Trophoblast cell (in vitro differentiated cells and primary cell): ENCODE data around the gene FAM89A.
"Not testable (repeated sequence)": the region's sequence is repeated elsewhere in the genome, so short reads cannot be mapped to it uniquely, and the experiment has no call there.

Source experiments
- DNase-seq, 2 donors: peaks; one replicate each; pipeline ENCODE4 v3.0.0-alpha.2; 2016
- H2AFZ ChIP-seq: 2 replicates; pipeline ENCODE4 v1.6.1; 2013; ENCODE audit warnings: low read length, moderate library complexity, mild to moderate bottlenecking; ENCODE audit not compliant: insufficient read depth, poor library complexity
- H2AK5ac ChIP-seq: 2 replicates; pipeline ENCODE4 v1.6.1; 2013; ENCODE audit warnings: mild to moderate bottlenecking, low read length
- H2BK120ac ChIP-seq: 2 replicates; pipeline ENCODE4 v1.6.1; 2013; ENCODE audit warnings: low read length, mild to moderate bottlenecking, moderate library complexity; ENCODE audit not compliant: insufficient read depth, poor library complexity
- H2BK12ac ChIP-seq: 2 replicates; pipeline ENCODE4 v1.6.1; 2013; ENCODE audit warnings: mild to moderate bottlenecking, low read length, moderate library complexity
- H2BK5ac ChIP-seq: 2 replicates; pipeline ENCODE4 v1.6.1; 2013; ENCODE audit warnings: low read length, low read depth, moderate library complexity, mild to moderate bottlenecking; ENCODE audit not compliant: poor library complexity
- H3K14ac ChIP-seq: 2 replicates; pipeline ENCODE4 v1.6.1; 2013; ENCODE audit warnings: mild to moderate bottlenecking, low read length
- H3K18ac ChIP-seq: 2 replicates; pipeline ENCODE4 v1.6.1; 2013; ENCODE audit warnings: mild to moderate bottlenecking, low read length
- H3K23ac ChIP-seq: 2 replicates; pipeline ENCODE4 v1.6.1; 2013; ENCODE audit warnings: low read length
- H3K27ac ChIP-seq: 2 replicates; pipeline ENCODE4 v1.5.1; 2013; ENCODE audit warnings: low read depth, mild to moderate bottlenecking, inconsistent platforms, low read length, moderate library complexity
- H3K27me3 ChIP-seq: 2 replicates; pipeline ENCODE4 v1.6.1; 2013; ENCODE audit warnings: inconsistent platforms, mild to moderate bottlenecking, low read length, moderate library complexity; ENCODE audit not compliant: insufficient read depth
- H3K36me3 ChIP-seq, 2 experiments: 1 replicate in 1 of 2; 2 replicates in 1 of 2; pipeline ENCODE4 v1.6.1; 2013; ENCODE audit warnings: low read length in 2 of 2, mild to moderate bottlenecking in 2 of 2, moderate library complexity in 1 of 2; ENCODE audit not compliant: insufficient read depth in 2 of 2, control insufficient read depth in 1 of 2
- H3K4ac ChIP-seq: 2 replicates; pipeline ENCODE4 v1.6.1; 2013; ENCODE audit warnings: low read depth, mild to moderate bottlenecking, low read length, moderate library complexity
- H3K4me1 ChIP-seq, 2 experiments: 1 replicate in 1 of 2; 2 replicates in 1 of 2; pipeline ENCODE4 v1.6.1; 2013; ENCODE audit warnings: low read length in 2 of 2, mild to moderate bottlenecking in 2 of 2, moderate library complexity in 1 of 2; ENCODE audit not compliant: insufficient read depth in 2 of 2, control insufficient read depth in 1 of 2
- H3K4me2 ChIP-seq: 2 replicates; pipeline ENCODE4 v1.6.1; 2013; ENCODE audit warnings: inconsistent platforms, mild to moderate bottlenecking, low read length, moderate library complexity
- H3K4me3 ChIP-seq: 2 replicates; pipeline ENCODE4 v1.5.1; 2013; ENCODE audit warnings: mild to moderate bottlenecking, low read depth, low read length, inconsistent platforms
- H3K79me1 ChIP-seq: one replicate; pipeline ENCODE4 v1.6.1; 2013; ENCODE audit warnings: low read length
- H3K79me2 ChIP-seq: 2 replicates; pipeline ENCODE4 v1.6.1; 2013; ENCODE audit warnings: low read length, mild to moderate bottlenecking; ENCODE audit not compliant: control insufficient read depth, insufficient read depth, poor library complexity
- H3K9ac ChIP-seq: 2 replicates; pipeline ENCODE4 v1.6.1; 2013; ENCODE audit warnings: mild to moderate bottlenecking, low read length
- H3K9me3 ChIP-seq: 2 replicates; pipeline ENCODE4 v1.6.1; 2013; ENCODE audit warnings: low read depth, mild to moderate bottlenecking, control low read depth, inconsistent platforms, low read length; ENCODE audit not compliant: insufficient read depth
- H4K12ac ChIP-seq: 2 replicates; pipeline ENCODE4 v1.6.1; 2013; ENCODE audit warnings: low read depth, mild to moderate bottlenecking, low read length, moderate library complexity
- H4K8ac ChIP-seq: 2 replicates; pipeline ENCODE4 v1.6.1; 2013; ENCODE audit warnings: low read depth, mild to moderate bottlenecking, low read length, moderate library complexity
- H4K91ac ChIP-seq: one replicate; pipeline ENCODE4 v1.6.1; 2013; ENCODE audit warnings: low read depth, mild to moderate bottlenecking, low read length, moderate library complexity
- WGBS: extraction: QIAGEN DNeasy Blood & Tissue Kit; methylation state at CpG from one replicate; pipeline ENCODE4 v1.1.7; 2013; ENCODE audit warnings: missing lambda C conversion rate; ENCODE audit not compliant: insufficient read length, insufficient coverage; ENCODE audit errors: extremely low coverage; 5-methylcytosine and 5-hydroxymethylcytosine counted together

The FAM89A gene

DNA sequence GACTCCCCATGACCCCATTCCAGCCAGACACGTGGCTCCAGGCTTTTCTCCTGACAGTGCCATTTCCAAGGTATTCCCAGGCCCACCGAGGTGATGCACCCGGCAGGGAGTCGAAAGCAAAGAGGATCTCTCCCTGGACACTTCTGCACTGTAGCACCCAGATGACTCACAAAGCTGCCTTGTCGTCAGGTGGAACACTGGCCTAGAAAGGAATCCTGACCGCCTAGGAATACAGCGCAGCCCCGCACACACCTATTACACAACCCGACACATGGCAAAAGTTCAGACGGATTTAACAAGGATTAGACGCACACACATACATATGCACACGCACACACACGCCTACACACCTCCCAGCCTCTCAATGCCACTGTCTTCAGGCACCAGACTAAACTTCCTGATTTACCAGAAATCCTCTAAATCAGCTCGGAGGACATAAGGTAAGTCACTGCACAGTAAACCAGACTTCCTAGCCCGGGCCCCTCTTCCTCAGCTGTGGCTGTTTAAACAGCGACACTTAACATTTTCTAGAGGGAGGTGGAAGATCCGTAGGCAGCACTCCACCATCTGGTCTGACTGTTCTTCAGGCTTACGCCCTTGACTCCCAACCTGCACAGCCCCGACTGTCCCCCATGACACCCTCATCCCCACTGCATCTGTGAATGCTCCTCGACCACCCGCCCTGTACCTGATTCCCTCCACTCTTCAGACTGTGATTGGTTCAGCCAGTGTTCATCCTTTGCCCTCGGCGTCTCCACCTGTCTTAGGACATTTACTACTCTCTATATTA, 12.7 kb downstream of the FAM89A start:
- no peaks in the 10 kb centered on the region for H3K79me2 ChIP-seq
- H3K79me1 ChIP-seq, result no peaks in the 10 kb centered on the region
- H3K4me1 ChIP-seq, result peaks cover 17 to 29% of the 10 kb centered on the region in 2 experiments
- H3K23ac ChIP-seq, result no peak overlapping the region
- H3K9ac ChIP-seq, result no peak overlapping the region
- no peak overlapping the region for H2AFZ ChIP-seq
- peak overlapping the region; percentile 24 for H3K4me2 ChIP-seq
- H2AK5ac ChIP-seq, result no peak overlapping the region
- DNase-seq, result peak; percentile 87 to 90
- no peaks in the 10 kb centered on the region for H3K27me3 ChIP-seq
- peaks cover 2% of the 10 kb centered on the region for H3K9me3 ChIP-seq
- peak overlapping the region; percentile 5 for H2BK5ac ChIP-seq
- no peak overlapping the region for H3K4ac ChIP-seq
- peaks cover 5 to 10% of the 10 kb centered on the region in 2 experiments for H3K36me3 ChIP-seq
- no peak overlapping the region for H4K8ac ChIP-seq
- no peak overlapping the region for H4K12ac ChIP-seq
- H3K14ac ChIP-seq, result no peak overlapping the region
- H4K91ac ChIP-seq, result peak overlapping the region; percentile 13
- H3K4me3 ChIP-seq, result peak overlapping the region; percentile 8
- H3K27ac ChIP-seq, result peak overlapping the region; percentile 35
- WGBS, result no CpG with 5 or more reads among the region's 23 CpGs
- H2BK12ac ChIP-seq, result no peak overlapping the region
- H3K18ac ChIP-seq, result peak overlapping the region; percentile 8
- H2BK120ac ChIP-seq, result no peak overlapping the region

DNA sequence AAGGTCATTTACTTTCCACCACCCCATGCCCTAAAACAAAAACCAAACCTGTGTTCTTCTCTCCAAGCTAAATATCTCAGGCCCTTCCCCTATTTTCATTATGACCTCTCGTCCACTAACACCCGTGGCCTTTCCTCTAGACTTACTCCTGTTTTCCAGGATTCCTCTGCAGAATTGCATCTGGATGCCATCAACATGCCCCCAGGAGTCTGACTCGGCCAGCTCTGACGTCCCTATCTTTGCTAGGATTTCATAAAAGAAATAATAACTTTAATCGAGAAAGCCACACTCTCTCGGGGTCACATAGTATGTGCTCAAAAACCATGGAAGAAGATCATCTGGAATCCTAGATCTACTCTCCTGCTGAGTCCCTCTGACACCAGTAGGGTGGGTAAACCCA, 13.5 kb downstream of the FAM89A start:
- Histone ChIP-seq H3K4me1 (peaks cover 17 to 31% of the 10 kb centered on the region in 2 experiments), H3K27me3 (no peaks in the 10 kb centered on the region), H4K91ac (peak overlapping the region; percentile 13), H3K4me2 (no peak overlapping the region), H4K8ac (no peak overlapping the region), H4K12ac (no peak overlapping the region), H3K9ac (no peak overlapping the region), H3K79me1 (no peaks in the 10 kb centered on the region), H2BK120ac (no peak overlapping the region), H3K9me3 (peaks cover 2% of the 10 kb centered on the region), H2BK12ac (no peak overlapping the region), H3K79me2 (no peaks in the 10 kb centered on the region), H3K4ac (no peak overlapping the region), H3K36me3 (peaks cover 5 to 14% of the 10 kb centered on the region in 2 experiments), H2BK5ac (no peak overlapping the region), H3K18ac (no peak overlapping the region), H3K14ac (no peak overlapping the region), H3K23ac (no peak overlapping the region), H3K4me3 (no peak overlapping the region), H2AFZ (no peak overlapping the region), H3K27ac (no peak overlapping the region), H2AK5ac (no peak overlapping the region)
- DNase-seq, result peak; percentile 54 to 77
- WGBS, result no CpG with 5 or more reads among the region's 6 CpGs

DNA sequence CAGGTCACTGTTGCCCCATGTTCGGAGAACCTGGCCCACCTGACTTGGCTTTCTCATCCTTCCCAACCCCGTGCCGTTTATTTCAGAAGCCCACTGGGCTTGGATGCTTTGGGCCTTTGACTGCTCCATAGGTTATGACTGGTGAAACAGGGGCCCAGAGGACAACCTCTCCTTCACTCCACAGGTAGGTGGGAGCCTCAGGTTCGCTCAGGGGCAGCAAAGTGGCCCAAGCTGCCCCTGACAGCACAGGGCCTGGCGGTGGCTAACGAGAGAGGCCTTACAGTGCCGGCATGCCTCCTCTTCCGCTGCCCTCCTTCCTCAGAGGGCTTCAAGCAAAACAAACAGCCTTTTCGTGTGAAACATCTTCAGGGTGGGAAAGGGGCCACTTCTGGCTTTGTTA, 16.9 kb downstream of the FAM89A start:
- H4K91ac ChIP-seq, result no peak overlapping the region

DNA sequence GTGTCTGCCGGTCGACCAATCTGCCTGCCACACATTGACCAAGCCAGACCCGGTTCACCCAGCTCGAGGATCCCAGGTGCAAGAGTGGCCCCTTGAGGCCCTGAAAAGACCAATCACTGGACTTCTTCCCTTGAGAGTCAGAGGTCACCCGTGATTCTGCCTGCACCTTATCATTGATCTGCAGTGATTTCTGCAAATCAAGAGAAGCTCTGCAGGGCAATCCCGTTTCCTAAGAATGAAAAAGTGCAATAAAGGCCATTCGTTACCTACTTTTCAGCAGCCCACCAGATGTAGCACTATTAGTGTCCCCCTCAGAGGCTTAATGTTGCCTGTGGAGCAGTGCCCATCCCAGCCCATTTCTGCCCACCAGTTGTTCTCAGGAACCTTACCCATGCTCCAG, 17.5 kb downstream of the FAM89A start:
- H4K8ac ChIP-seq, H3K27me3 ChIP-seq, H3K9ac ChIP-seq, H3K14ac ChIP-seq, H3K27ac ChIP-seq, H3K23ac ChIP-seq, H3K4ac ChIP-seq, H3K9me3 ChIP-seq, DNase-seq, H2BK12ac ChIP-seq, H3K79me2 ChIP-seq, H2AK5ac ChIP-seq, H3K4me3 ChIP-seq, H4K91ac ChIP-seq, H3K79me1 ChIP-seq, H3K4me2 ChIP-seq, H4K12ac ChIP-seq, H2BK120ac ChIP-seq, H3K18ac ChIP-seq, H2AFZ ChIP-seq, H2BK5ac ChIP-seq: not testable (repeated sequence)
- peaks cover 13 to 30% of the 10 kb centered on the region in 2 experiments for H3K36me3 ChIP-seq
- H3K4me1 ChIP-seq, result peaks cover 14 to 20% of the 10 kb centered on the region in 2 experiments
- WGBS, result no CpG with 5 or more reads among the region's 7 CpGs

More for the DNA sequence above, 16.9 kb downstream of the FAM89A start:
- no peak overlapping the region for H2AK5ac ChIP-seq
- H3K4ac ChIP-seq, result no peak overlapping the region
- no peak overlapping the region for H4K8ac ChIP-seq
- no peaks in the 10 kb centered on the region for H3K79me2 ChIP-seq
- DNase-seq, result no peak
- no peaks in the 10 kb centered on the region for H3K79me1 ChIP-seq
- no peak overlapping the region for H3K23ac ChIP-seq
- no peak overlapping the region for H2BK12ac ChIP-seq
- H3K27ac ChIP-seq, result no peak overlapping the region
- H2AFZ ChIP-seq, result no peak overlapping the region
- H3K9ac ChIP-seq, result no peak overlapping the region
- H2BK5ac ChIP-seq, result no peak overlapping the region
- H3K4me1 ChIP-seq, result peaks cover 20 to 26% of the 10 kb centered on the region in 2 experiments
- no peak overlapping the region for H3K4me3 ChIP-seq
- no peak overlapping the region for H4K12ac ChIP-seq
- H3K36me3 ChIP-seq, result peaks cover 11 to 28% of the 10 kb centered on the region in 2 experiments
- no peak overlapping the region for H3K4me2 ChIP-seq
- no CpG with 5 or more reads among the region's 9 CpGs for WGBS
- H3K14ac ChIP-seq, result no peak overlapping the region
- H3K27me3 ChIP-seq, result no peaks in the 10 kb centered on the region
- no peak overlapping the region for H2BK120ac ChIP-seq
- no peak overlapping the region for H3K18ac ChIP-seq
- H3K9me3 ChIP-seq, result peaks cover 2% of the 10 kb centered on the region
